ENCODE data around the gene TBC1D23.

DNA sequence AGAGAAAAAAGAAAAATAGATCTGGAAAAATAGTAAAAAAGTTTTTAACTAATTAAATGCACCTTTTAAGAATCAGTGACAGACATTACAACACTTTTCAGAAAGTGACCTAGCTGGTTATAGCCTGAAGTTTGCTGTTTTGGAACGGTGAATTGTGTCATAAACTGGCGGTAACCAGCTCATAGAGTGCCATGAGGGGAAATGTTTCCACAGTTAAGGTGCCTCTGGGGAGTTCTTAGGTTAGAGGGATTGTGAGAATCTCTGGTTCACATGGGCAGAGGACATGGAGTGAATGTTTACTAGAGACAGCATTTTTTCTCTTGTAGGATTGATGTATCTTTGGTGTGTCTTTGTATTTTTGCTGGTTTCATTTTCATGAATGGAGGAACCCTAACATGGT, 2.8 kb downstream of the TBC1D23 start:
- TF ChIP-seq, protein P1, sequence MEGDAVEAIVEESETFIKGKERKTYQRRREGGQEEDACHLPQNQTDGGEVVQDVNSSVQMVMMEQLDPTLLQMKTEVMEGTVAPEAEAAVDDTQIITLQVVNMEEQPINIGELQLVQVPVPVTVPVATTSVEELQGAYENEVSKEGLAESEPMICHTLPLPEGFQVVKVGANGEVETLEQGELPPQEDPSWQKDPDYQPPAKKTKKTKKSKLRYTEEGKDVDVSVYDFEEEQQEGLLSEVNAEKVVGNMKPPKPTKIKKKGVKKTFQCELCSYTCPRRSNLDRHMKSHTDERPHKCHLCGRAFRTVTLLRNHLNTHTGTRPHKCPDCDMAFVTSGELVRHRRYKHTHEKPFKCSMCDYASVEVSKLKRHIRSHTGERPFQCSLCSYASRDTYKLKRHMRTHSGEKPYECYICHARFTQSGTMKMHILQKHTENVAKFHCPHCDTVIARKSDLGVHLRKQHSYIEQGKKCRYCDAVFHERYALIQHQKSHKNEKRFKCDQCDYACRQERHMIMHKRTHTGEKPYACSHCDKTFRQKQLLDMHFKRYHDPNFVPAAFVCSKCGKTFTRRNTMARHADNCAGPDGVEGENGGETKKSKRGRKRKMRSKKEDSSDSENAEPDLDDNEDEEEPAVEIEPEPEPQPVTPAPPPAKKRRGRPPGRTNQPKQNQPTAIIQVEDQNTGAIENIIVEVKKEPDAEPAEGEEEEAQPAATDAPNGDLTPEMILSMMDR (IDR thresholded peaks at IDR 0.05): no peak
- TF ChIP-seq ZFX (IDR thresholded peaks at IDR 0.05; ENCODE audit: borderline replicate concordance): no peak
